Astrocyte of the cerebellum (primary cell): Measurements from ENCODE around the gene IGDCC3.

Experiments used
- DNase-seq: peaks from one replicate; pipeline ENCODE4 v3.0.0-alpha.2; 2011; ENCODE audit warnings: low read depth
- H3K4me3 ChIP-seq: 2 replicates; pipeline ENCODE4 v1.5.1; 2011; ENCODE audit warnings: mild to moderate bottlenecking, low read depth, low read length, moderate library complexity
- CTCF ChIP-seq: IDR thresholded peaks from 2 replicates; pipeline ENCODE4 v1.5.1; 2012; ENCODE audit warnings: low read length, low read depth, moderate library complexity, mild to moderate bottlenecking; ENCODE audit errors: missing control alignments
- in situ Hi-C: cut with HindIII; loops from 2 replicates; pipeline ENCODE4 v1.10.0; 2017; ENCODE audit warnings: low sequenced_read_pairs

The IGDCC3 gene

DNA sequence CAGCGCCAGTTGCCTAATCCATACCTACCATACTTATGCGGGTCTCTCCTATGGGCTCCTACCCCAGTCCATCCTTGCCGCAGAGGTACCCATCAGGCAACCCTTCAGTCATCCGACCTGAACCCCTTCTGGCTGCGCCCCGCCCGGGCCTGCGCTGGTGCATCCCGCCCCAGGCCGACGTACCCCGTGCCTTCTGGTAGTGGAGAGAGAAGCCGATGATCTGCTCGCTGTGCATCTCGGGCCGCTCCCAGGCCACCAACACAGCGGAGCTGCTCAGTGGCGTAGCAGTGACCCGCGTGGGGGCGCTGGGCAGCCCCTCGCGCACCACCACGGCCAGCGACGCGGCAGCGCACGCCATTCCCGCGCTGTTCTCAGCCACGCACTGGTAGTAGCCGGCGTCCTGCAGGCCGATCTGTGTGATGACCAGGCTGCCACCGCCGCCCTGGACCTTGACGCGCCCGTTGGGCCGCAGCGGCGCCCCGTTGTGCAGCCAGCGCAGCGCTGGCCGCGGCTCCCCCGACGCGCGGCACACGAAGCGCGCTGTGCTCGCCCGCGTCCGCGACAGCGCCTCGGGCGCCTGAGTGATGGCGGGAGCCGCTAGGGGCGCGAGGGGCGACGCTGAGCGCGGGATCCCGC lies 17.9 kb upstream of the IGDCC3 start:
- no peak for TF ChIP-seq CTCF

DNA sequence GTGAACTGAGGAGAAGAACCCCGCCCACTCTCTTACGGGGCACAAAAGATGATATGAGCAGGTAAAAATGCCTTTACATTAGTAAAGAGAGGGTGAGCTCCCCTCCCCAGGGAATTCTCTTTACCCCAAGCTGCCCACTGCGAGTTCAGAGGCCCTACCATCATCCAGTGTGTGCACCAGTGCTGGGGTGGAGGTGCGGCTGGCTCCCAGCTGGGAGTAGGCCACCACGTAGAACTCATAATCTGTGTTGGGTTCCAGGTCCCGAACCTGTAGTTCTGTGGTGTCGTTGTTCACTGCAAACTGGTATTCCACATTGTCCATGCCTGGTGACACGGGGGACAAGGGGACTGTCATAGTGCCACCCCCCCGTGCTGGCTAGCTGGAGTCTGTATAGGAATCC lies 17.1 kb upstream of the IGDCC3 start:
- in situ Hi-C loops: no loop called here
- TF ChIP-seq CTCF: no peak
- no peak for DNase-seq
- H3K4me3 ChIP-seq: no peak overlapping the region

More for the DNA sequence above, 17.9 kb upstream of the IGDCC3 start:
- no peak for DNase-seq
- no peak overlapping the region for H3K4me3 ChIP-seq
- in situ Hi-C loops: no loop called here

GRCh38 chr15:65394280-65394789 lies 16.5 kb upstream of the IGDCC3 start:
- TF ChIP-seq CTCF: no peak
- H3K4me3 ChIP-seq: no peak overlapping the region
- in situ Hi-C loops: no loop called here
- no peak for DNase-seq

GRCh38 chr15:65393557-65393956 lies 15.8 kb upstream of the IGDCC3 start:
- no peak overlapping the region for H3K4me3 ChIP-seq
- DNase-seq: no peak
- TF ChIP-seq CTCF: no peak
- in situ Hi-C loops: no loop called here

GRCh38 chr15:65393091-65393490 lies 15.3 kb upstream of the IGDCC3 start:
- no peak overlapping the region for H3K4me3 ChIP-seq
- TF ChIP-seq CTCF: no peak
- in situ Hi-C loops: no loop called here

GRCh38 chr15:65392368-65392767 lies 14.6 kb upstream of the IGDCC3 start:
- in situ Hi-C loops: no loop called here
- no peak for DNase-seq
- no peak overlapping the region for H3K4me3 ChIP-seq
- no peak for TF ChIP-seq CTCF

More at GRCh38 chr15:65393091-65393490, 15.3 kb upstream of the IGDCC3 start:
- DNase-seq: no peak
